GM18520 (cell line): ENCODE data around the gene CMTR1.
"Not testable (repeated sequence)": the region's sequence is repeated elsewhere in the genome, so short reads cannot be mapped to it uniquely, and the experiment has no call there.

Source experiments
- ATAC-seq: cut with Tn5 transposase; IDR thresholded peaks from one replicate; pipeline ENCODE4 v1.9.1; 2021; ENCODE audit not compliant: unreplicated experiment

Gene CMTR1

DNA sequence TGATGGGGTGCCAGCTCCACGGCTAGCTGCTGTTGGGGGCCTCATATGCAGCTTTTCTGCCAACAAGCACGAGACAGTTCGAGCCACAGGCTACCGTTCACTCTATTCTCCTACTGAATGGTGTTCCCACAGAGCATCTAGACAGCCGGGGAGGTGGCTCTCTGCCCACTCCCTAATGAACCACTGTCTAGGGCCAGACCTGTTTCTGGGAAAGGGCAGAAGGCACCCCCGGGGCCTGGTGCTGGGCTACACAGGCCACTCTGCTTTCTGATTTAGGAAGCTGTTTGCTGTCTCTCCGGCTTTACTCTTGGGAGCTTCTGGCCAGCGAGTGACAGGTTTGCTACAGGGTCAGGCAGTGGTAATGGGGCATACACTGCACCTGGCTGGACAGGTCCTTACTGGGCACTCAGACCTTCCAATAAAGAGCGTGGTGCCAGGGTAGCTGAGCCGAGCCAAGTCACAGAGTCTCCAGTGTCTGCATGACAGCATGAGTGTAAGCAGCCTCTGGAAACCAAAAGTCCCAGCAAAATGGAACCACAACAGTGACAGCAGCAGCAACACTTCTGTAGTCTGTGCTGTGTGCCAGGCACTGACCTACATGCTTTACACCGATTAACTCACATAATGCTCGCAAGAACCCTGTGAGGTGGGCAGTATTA is 58.3 kb downstream of the CMTR1 start:
- ATAC-seq = no peak

DNA sequence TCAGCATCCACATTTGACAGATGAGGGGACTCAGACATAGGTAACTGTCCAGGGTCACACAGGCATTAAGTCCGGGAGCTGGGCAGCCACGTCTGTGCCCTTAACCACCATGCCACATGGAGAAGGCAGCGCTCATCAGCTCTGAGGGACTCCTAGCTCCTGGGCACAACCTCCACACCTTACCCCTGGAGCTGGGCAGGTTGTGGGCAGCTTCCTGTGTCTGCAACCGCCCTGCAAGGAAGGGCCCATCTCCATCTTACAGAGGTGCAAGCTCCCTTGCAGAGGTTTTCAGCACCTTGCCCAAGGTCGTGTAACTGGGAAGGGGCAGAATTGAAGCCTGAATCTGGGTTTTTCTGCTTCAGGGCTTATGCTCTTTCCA is 58.8 kb downstream of the CMTR1 start:
- ATAC-seq = no peak

DNA sequence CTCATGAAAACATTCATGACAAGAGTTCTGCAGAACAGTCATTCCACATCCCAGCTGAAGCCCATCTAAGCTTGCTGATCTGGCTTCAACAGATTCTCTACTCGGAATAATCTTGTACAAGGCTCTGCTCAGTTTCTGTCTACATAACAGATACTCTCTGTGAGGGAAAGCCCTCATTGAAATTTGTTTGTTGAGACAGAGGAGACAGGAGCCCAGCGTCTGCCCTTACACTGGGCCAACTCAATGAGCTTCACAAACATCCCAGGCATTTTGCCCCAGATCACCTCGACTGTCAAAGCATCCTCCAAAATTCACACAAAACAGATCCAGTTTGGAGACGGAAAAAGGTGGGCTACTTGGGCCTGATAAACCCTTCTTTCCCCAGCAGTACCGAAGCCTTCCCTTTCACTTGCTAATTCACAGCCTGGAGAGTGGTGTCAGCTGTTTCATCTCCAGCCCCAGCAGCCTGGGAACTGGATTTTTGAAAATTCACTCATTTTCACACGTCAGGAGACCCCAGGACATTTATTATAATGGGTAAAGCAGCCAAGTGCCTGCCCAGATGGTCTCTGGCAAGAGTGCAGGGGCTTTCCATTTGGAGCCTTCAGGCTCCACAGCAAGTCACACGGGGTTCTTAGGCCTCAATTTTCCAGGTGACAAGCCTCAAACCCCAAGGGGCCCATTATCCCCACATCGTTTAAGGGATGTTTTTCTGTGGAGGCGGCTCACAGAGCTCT is 59.4 kb downstream of the CMTR1 start:
- no peak for ATAC-seq

DNA sequence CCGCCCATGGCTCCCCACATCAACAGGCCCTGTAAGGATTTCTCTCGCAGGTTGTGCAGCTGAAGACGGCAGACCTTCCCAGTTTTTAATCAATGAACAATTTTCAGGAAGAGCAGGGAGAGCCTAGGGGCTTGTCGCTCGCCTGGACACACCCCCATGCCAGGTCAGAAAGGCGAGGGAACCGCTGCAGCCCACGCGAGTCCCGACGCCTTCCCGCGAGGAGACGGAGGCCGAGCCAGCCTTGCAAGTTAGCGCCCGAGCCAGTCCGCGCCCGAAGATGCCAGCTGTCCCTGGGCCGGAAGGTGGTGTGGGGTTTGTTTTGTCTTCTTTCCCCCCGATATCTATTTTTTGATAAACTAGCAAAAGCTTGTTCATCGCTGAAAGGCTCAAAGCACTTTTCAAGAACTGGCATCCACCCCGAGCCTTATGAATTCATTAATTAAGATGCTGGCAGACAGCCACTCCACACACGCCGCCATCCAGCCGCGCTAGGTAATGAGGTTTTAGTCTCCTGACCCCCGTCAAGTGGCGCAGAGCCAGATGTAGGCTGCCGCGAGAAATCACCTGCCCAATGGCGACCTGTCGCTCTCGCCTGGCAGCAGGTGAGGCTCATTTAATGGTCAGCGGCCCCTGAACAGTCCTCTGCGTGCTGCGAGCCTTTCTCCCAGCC is 60.1 kb downstream of the CMTR1 start:
- no peak for ATAC-seq

DNA sequence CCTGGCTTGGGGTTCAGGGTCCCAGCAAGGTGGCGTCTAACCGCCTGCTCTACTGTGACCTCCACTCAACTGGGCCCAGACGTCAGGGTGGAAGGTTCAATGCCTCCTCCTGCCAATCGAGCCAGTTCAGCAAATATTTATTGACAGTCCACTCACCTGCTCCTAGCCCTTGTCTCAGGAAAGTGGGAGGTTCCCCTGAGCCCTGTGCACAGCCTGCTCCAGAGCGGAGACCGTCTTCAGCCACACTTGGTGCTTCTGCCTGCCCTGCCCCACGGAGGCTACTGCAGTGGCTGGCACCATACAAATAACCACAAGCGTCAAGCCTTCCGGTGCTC is 60.6 kb downstream of the CMTR1 start:
- no peak for ATAC-seq

DNA sequence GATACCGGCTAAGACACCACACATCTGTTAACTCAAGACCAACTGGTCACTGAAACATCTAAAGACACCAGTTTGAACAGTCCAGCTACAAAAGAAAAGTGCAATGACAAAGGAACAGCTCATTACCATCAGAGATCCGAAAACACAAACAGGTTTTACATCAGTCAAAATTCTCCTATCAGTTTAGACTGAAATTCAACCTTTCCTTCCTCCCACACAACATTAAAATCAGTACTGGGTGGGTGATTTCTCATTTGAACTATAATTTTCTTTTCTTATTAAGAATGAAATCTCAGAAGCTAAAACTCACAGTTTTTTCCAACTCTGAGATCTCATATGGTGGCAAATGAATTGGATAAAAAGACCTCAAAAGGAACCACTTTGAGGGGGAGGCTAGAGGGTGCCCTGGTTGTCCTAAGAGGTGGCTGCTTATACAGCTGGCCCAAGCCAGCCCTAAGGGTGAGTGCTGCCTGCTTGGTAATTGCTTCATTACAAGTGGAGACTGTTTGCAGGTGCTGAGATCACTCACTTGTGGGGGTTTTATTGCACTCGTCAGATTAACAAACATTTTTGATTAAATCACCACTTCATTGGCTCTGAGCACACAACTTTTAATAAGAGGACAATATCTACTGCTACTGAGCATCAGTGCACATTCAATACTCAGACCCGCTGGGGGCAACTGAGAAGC is 62.4 kb downstream of the CMTR1 start:
- ATAC-seq = no peak

DNA sequence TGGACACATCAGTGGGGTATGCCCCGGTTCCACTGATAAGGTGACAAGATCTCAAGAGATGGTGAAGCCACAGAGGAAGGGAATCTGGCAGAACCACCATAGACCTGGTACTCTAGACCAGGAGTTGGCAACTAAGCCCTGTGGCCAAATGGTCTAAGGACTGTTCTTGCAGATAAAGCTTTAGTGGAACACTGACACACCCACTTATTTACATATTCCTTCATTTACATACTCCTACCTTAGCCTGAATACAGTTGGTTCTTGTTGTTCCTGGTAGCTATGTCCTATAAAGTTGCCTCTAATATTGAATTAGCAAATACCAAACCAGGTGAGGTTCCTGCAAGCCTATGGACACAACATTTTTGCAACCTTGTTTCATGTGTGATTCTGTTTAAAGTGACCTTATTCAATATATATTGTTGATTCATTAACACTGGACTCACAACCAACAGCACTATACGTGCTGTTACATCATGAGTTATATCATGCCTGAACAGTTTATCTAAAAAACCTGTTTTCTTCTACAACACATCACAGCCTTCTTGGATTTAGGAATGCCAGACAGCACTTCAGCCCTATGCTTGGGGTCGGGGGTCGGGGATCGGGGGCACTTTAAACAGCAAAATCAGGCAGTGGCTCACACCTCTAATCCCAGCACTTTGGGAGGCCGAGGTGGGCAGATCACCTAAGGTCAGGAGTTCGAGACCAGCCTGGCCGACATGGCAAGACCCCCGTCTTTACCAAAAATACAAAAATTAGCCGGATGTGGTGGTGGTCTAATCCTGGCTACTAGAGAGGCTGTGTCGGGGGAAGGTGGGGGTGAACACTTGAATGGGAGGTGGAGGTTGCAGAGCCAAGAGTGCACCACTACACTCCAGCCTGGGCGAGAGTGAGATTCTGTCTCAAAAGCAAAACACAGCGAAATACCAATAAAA is 64.2 kb downstream of the CMTR1 start:
- ATAC-seq = no peak

DNA sequence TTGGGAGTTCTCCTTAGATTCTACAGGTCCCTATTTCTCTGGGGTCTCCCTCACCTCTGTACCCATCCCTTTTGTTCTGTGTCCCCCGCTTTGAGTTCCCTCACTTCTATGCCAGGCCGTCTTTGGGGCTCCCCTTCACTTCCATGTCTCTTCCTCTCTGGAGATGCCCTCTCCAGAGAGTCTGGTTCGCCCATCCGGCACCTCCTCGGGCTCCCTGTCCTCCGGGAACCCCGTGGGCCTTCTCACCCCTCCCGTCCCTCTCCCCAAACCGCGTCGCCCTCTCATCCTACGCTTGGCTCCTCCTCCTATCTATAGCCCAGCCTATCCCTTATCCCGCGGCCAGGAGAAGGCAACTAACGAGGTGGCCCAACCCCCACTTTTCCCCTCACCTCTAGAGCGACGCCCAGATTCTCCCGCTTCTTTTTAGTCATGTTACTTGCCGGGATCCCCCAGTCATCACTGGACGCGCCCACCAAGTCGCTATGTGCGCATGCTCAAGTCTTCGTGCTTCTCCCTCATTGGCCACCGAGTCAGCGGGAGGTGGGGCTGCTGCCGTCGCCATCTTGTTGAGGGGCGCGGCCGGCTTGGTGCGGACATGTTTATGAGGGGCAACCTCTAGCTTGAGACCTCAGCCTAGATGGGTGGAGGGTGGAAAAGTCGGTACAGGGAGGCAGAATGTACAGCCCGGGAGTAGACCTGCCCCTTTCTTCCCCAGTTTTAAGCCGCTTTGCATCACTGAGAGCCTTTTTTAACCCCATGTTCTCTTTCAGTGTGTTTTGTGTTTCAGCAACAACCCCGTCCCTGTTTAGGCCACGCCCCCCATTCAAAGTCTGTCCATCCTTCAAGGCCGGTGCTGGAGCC is 66.6 kb downstream of the CMTR1 start, which contains the start of gene CCDC167:
TSS of gene CCDC167 (minus strand) at position 461 of the 861 bp plus-strand sequence. CDS start at position 431, 30 bp downstream.
- ATAC-seq = peak; percentile 86

DNA sequence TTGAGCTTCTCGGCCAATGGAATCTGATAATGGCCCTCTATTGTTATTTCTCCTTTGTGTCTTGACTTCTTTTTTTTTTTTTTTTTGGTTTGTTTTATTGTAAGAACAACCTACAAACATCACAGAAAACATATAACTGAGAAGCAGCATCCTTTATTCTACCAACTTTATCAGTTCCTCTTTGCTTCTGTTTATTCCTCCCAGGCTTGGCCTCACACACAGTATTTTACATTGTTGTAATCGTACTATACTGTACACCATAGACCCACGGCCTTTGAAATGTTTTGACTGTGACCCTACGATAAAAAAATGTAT is 67.2 kb downstream of the CMTR1 start:
- ATAC-seq = no peak

DNA sequence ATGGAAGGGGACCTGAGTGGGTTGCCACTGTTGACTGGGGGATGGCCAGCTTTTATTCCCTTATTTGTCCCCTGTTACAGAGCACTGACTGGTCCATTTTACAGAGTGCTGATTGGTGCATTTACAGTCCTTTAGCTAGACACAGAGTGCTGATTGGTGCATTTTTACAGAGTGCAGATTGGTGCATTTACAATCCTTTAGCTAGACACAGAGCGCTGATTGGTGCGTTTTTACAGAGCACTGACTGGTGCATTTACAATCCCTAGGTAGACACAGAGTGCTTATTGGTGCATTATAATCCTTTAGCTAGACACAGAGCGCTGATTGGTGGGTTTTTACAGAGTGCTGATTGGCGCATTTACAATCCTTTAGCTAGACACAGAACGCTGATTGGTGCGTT is 67.9 kb downstream of the CMTR1 start:
- ATAC-seq = not testable (repeated sequence)

DNA sequence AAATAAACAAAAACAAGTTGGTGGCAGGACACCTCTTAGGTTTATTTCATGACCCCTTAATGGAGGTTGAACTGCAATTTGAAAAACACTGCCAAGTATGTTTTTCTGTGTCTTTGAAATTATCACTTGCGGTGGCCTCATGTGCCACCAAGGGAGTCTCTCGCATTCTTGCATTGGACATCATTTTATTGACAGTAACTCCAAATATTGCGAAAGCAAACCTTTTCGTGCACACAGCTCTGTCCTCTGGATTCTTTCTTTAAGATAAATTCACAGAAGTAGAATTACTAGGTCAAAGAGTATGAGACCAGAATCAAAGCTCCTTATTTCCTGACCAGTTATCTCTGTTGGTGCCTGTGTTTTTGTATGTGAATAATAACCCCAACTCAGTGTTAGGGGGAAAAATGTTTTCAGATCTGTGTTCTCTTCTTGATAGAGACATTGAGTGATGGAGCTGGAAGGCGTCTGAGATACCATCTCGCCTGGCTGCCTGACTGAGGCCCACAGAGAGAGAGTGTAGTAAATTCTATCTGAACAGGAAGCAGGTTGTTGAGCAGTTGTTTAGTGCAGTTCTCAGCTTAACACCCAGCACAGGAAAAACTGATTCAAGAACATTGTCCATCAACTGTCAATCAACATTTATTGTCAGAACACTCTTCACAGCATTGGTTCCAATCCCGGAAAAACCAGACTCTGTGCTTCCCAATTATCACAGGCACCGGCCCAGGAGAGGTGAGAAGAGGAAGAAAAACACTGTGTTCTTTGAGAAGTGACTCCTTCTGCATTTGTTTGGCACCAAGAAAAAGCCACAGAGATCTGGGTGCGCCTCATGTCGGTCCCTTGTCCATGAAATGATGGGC is 68.8 kb downstream of the CMTR1 start:
- ATAC-seq = no peak

DNA sequence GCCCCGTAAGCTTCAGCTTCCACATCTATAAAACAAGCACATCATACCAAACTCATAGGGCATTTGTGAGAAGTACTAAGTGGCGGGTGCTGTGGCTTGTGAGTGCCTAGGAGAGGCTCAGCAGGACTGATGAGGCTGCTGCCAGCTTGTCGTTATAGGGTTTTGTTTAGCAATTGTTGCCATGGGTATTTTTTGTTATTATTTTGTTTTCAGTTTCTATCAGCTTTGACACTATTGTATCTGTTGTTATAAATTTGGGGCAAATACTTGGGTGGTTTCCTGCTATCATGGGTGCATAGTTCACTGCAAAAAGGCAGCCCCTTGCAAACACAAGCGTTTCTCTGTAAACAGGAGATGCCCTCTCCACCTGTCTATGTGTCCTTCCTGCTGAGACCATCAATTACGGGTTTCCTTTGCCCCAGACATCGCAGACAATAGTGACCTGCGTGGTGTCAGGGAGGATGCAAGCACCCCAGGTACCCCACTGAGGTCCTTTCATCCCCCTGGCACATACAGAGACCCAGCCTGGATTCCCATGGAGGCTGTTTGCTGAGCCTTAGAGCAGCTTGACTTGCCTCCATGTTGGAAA is 69.8 kb downstream of the CMTR1 start:
- no peak for ATAC-seq

DNA sequence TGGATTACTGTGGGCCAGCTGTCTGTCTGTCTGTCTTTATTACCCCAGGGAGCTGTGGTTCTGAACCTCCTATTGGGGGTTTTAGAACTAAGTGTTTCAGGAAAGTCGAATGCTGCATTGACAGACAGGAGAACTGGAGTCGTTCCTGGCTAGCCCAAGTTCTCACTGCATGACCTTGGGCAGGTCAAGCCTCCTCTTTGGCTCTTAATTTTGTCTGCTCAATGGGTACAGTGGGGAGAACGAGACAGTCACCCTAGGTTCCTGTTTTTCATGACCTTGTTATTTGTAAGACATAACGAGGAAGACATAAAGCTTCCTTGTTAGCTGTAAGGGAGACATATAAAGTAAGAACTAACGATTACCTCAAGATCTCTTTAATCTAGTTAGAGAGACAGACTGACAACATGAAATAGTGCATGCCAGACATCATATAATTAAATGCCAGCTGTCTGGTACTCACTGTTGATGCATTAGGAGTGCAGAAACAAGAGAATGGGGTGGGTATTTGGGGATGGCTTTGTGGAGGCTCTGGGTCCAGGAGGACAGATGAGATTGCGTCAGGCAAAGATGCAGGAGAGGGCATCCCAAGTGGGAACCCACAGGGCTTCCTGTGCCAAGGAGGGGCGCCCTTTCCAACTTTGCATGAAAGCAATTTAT is 70.4 kb downstream of the CMTR1 start:
- ATAC-seq = no peak

DNA sequence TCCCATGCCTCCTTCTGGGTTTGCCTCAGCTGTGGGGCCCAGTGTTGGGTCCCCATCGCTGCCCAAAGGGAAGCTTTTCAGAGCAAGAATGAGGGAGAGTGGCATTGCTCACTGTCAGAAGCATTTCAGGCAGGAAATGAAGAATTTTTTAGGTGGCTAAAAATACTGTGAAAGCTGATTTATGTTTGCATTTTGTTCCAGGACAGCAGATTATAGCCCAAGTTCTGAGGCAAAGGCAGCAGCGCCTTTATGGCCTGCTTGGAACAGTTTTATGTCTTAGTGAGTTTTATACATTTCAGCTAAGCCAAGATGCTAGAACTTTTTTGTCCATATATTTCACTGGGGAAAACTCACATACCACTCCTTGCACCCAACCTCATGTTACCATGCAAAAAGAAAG is 71.0 kb downstream of the CMTR1 start:
- no peak for ATAC-seq

DNA sequence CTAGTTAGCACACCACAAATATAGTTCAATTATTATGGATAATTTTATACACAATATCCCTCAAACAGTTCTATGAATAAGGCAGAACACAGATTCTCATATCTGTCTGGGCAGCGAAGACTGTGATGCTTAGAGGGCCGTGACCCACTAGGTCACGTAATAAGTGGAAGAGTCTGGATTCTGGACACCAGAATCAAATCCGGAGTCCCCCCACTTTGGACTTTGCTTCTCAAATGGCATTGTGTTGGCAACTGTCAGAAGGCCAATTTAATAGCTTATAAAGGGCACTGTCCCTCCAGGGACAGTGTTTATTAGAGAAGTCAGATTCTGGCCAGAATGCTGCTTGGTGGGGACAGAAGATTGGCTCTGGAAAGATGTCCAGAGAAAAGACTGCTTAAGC is 73.5 kb downstream of the CMTR1 start:
- ATAC-seq = no peak

DNA sequence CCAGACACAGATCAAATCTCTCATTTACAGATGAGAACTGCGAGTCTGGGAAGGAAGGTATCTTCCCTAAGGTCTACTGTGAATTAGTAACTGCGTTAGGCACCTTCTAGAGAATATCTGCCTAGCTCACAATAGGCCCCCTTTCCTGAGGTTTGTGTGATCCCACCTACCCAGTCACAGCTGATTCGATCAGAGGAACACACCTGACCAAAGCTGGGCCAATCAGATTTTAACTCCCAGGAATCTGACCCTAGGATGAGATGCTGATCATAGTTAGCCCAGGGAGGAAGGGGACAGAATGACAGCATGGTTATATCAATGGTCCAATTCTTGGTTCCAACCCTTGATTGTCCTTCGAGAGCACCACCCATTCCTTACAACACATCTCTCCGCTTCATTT is 74.1 kb downstream of the CMTR1 start:
- no peak for ATAC-seq

DNA sequence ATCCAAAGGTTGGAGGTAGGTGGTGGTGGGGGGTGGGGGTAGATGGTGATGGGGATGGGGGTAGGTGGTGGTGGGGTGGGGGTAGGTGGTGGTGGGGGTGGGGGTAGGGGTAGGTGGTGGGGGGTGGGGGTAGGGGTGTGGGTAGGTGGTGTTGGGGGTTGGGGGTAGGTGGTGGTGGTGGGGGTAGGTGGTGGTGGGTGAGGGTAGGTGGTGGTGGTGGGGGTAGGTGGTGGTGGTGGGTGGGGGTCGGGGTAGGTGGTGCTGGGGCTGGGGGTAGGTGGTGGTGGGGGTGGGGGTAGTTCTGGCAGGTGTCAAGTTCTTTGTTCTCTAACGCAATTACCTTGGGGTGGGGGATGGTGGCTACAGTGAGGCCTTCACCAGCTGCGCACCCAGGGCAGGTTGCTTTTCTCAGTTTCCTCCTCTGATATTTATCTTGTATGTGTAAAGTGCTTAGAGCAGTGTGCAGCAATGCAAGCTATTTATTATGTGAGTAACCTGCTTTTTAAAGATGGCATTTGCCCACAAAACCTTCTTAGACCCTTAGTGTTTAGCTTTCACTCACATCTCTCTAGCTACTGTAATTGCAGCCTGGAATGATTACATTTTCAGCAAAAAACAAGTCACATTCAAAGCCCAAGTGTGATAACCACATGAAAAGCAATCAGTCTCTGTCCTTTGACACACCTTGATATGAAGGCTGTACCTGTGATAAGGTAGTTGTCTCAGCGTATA is 74.8 kb downstream of the CMTR1 start:
- ATAC-seq = no peak
